Fibroblast of lung (primary cell): Measurements from ENCODE around the gene VIPR2. TPM values are rescaled to one million over a fixed set of nuclear protein-coding genes. Genes with fewer than 3 reads are reported as not detected.

ENCODE experiments used
- DNase-seq, 2 donors: peaks; one replicate each; pipeline versions ENCODE4 v3.0.0 to v3.0.0-alpha.2; 2010; ENCODE audit warnings: low read depth in 2 of 2
- H2AFZ ChIP-seq: 2 replicates; pipeline ENCODE4 v1.5.1; 2012; ENCODE audit warnings: low read length, control low read depth, inconsistent platforms
- H3K27ac ChIP-seq: 2 replicates; pipeline ENCODE4 v1.5.1; 2011; ENCODE audit warnings: low read length, control low read depth; ENCODE audit not compliant: insufficient read depth
- H3K27me3 ChIP-seq: 2 replicates; pipeline ENCODE4 v1.5.1; 2011; ENCODE audit warnings: mild to moderate bottlenecking, low read length; ENCODE audit not compliant: control insufficient read depth, insufficient read depth
- H3K36me3 ChIP-seq: 2 replicates; pipeline ENCODE4 v1.5.1; 2011; ENCODE audit warnings: low read length; ENCODE audit not compliant: control insufficient read depth, insufficient read depth
- H3K4me1 ChIP-seq: 2 replicates; pipeline ENCODE4 v1.5.1; 2011; ENCODE audit warnings: low read length; ENCODE audit not compliant: control insufficient read depth, insufficient read depth; ENCODE audit errors: extremely low read depth
- H3K4me2 ChIP-seq: 2 replicates; pipeline ENCODE4 v1.5.1; 2011; ENCODE audit warnings: low read length, control low read depth; ENCODE audit not compliant: insufficient read depth; ENCODE audit errors: extremely low read depth
- H3K4me3 ChIP-seq, 4 experiments: fragments of 200-600 bp in 1 of 4; sonication (generic) in 1 of 4; replicated peaks in 1 of 4; 2 replicates each; pipeline ENCODE4 v1.5.1; 2011 to 2016; ENCODE audit warnings: low read length in 4 of 4, low read depth in 3 of 4, mild to moderate bottlenecking in 3 of 4, control low read depth in 2 of 4, inconsistent platforms in 1 of 4, mixed read lengths in 1 of 4; ENCODE audit not compliant: insufficient read depth in 1 of 4; ENCODE audit errors: control extremely low read depth in 1 of 4
- H3K79me2 ChIP-seq: 2 replicates; pipeline ENCODE4 v1.5.1; 2012; ENCODE audit warnings: mild to moderate bottlenecking, low read length, inconsistent platforms; ENCODE audit not compliant: control insufficient read depth, insufficient read depth
- H3K9ac ChIP-seq: 2 replicates; pipeline ENCODE4 v1.5.1; 2011; ENCODE audit warnings: mild to moderate bottlenecking, low read length, control low read depth; ENCODE audit not compliant: insufficient read depth
- H3K9me3 ChIP-seq: 2 replicates; pipeline ENCODE4 v1.5.1; 2012; ENCODE audit warnings: low read depth, low read length; ENCODE audit not compliant: control insufficient read depth, insufficient read depth
- H4K20me1 ChIP-seq: 2 replicates; pipeline ENCODE4 v1.5.1; 2011; ENCODE audit warnings: low read length; ENCODE audit not compliant: control insufficient read depth, insufficient read depth; ENCODE audit errors: extremely low read depth
- EZH2 ChIP-seq: IDR thresholded peaks from 2 replicates; pipeline ENCODE4 v1.5.1; 2012; ENCODE audit warnings: low read length, control low read depth, mild to moderate bottlenecking; ENCODE audit errors: missing control alignments
- polyA plus RNA-seq, 2 donors: library from polyadenylated mRNA; depleted of rRNA in 1 of 2; stranded (reverse) in 1 of 2; unstranded in 1 of 2; fragments of >200 nt; gene quantifications; 2 replicates each; pipeline ENCODE4 v1.2.1, GENCODE V29; 2011 to 2012; ENCODE audit warnings: missing spikeins in 1 of 2
- total RNA-seq: library from RNA; depleted of rRNA; stranded (reverse); fragments of >200 nt; gene quantifications from 2 replicates; pipeline ENCODE4 v1.2.1, GENCODE V29; 2014
- TF ChIP-seq, protein P1 (sequence below), 2 donors: IDR thresholded peaks in 1 of 2; conservative IDR thresholded peaks in 1 of 2; 1 replicate in 1 of 2; 2 replicates in 1 of 2; pipeline ENCODE4 v1.5.1; 2011 to 2012; ENCODE audit warnings: low read length in 2 of 2, control low read depth in 1 of 2, inconsistent platforms in 1 of 2, low read depth in 1 of 2, mild to moderate bottlenecking in 1 of 2

The VIPR2 gene
- total and polyA plus RNA-seq, 2 donors (not counting 1 experiment from before 2014, with no cell fraction given): not detected

GRCh38 chr7:159160450-159160849 lies 15.8 kb upstream of the VIPR2 start:
- TF ChIP-seq, protein P1, sequence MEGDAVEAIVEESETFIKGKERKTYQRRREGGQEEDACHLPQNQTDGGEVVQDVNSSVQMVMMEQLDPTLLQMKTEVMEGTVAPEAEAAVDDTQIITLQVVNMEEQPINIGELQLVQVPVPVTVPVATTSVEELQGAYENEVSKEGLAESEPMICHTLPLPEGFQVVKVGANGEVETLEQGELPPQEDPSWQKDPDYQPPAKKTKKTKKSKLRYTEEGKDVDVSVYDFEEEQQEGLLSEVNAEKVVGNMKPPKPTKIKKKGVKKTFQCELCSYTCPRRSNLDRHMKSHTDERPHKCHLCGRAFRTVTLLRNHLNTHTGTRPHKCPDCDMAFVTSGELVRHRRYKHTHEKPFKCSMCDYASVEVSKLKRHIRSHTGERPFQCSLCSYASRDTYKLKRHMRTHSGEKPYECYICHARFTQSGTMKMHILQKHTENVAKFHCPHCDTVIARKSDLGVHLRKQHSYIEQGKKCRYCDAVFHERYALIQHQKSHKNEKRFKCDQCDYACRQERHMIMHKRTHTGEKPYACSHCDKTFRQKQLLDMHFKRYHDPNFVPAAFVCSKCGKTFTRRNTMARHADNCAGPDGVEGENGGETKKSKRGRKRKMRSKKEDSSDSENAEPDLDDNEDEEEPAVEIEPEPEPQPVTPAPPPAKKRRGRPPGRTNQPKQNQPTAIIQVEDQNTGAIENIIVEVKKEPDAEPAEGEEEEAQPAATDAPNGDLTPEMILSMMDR (conservative IDR thresholded peaks at IDR 0.05 in 1 of 2, IDR thresholded peaks at IDR 0.05 in 1 of 2; ENCODE audit: low read depth in 1 of 2, low read length in 2 of 2): no peak
- no peak for TF ChIP-seq EZH2

DNA sequence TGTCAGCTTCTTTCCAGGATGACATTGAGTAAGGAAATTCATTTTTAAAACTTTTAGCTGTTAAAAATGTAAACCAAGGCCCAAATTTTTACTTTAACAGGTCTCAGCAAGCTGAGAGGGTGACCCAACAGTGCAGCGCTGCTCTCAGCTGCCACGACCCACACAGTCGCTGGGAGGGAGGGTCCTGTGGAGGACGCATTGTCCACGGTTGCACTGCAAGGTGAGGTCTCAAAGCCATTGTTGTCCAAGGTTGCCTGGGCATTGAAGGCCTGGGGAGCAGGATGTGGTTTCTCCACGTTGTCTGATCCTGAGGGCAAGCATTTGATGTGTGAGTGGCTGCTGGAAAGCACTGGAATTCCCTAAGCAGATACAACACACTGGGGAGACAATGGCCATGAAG lies 15.1 kb upstream of the VIPR2 start:
- Histone ChIP-seq H4K20me1 (no peaks in the 10 kb centered on the region), H2AFZ (no peak overlapping the region), H3K27ac (no peak overlapping the region), H3K9ac (no peak overlapping the region), H3K4me2 (no peak overlapping the region), H3K4me3 (no peak overlapping the region), H3K9me3 (no peaks in the 10 kb centered on the region), H3K79me2 (no peaks in the 10 kb centered on the region), H3K4me1 (no peaks in the 10 kb centered on the region), H3K27me3 (no peaks in the 10 kb centered on the region), H3K36me3 (no peaks in the 10 kb centered on the region)
- TF ChIP-seq, protein P1 (conservative IDR thresholded peaks at IDR 0.05 in 1 of 2, IDR thresholded peaks at IDR 0.05 in 1 of 2; ENCODE audit: low read depth in 1 of 2, low read length in 2 of 2): no peak
- TF ChIP-seq EZH2: no peak
- no peak for DNase-seq

More at GRCh38 chr7:159160450-159160849, 15.8 kb upstream of the VIPR2 start:
- Histone ChIP-seq H3K9ac (no peak overlapping the region), H3K4me1 (no peaks in the 10 kb centered on the region), H3K9me3 (no peaks in the 10 kb centered on the region), H3K79me2 (no peaks in the 10 kb centered on the region), H3K4me3 (no peak overlapping the region), H2AFZ (no peak overlapping the region), H3K27me3 (no peaks in the 10 kb centered on the region), H4K20me1 (no peaks in the 10 kb centered on the region), H3K27ac (no peak overlapping the region), H3K36me3 (no peaks in the 10 kb centered on the region), H3K4me2 (no peak overlapping the region)
- DNase-seq: no peak

- Histone ChIP-seq H2AFZ (no peak overlapping the region), H3K9me3 (no peaks in the 10 kb centered on the region), H3K27ac (no peak overlapping the region), H3K79me2 (no peaks in the 10 kb centered on the region), H3K4me3 (no peak overlapping the region), H3K36me3 (no peaks in the 10 kb centered on the region), H3K4me2 (no peak overlapping the region), H3K27me3 (no peaks in the 10 kb centered on the region), H3K4me1 (no peaks in the 10 kb centered on the region), H3K9ac (no peak overlapping the region), H4K20me1 (no peaks in the 10 kb centered on the region)
- DNase-seq: no peak
- TF ChIP-seq, protein P1 (conservative IDR thresholded peaks at IDR 0.05 in 1 of 2, IDR thresholded peaks at IDR 0.05 in 1 of 2; ENCODE audit: low read depth in 1 of 2, low read length in 2 of 2): no peak
- no peak for TF ChIP-seq EZH2
Observed at GRCh38 chr7:159158888-159159405, 14.3 kb upstream of the VIPR2 start.
